HG03342 (cell line): Measurements from ENCODE around the gene BAZ1A.
"Not testable (repeated sequence)": the region's sequence is repeated elsewhere in the genome, so short reads cannot be mapped to it uniquely, and the experiment has no call there.

Experiments
- ATAC-seq: cut with Tn5 transposase; IDR thresholded peaks from one replicate; pipeline ENCODE4 v1.9.1; 2021; ENCODE audit warnings: mild to moderate bottlenecking, moderate library complexity; ENCODE audit not compliant: unreplicated experiment

Gene BAZ1A

DNA sequence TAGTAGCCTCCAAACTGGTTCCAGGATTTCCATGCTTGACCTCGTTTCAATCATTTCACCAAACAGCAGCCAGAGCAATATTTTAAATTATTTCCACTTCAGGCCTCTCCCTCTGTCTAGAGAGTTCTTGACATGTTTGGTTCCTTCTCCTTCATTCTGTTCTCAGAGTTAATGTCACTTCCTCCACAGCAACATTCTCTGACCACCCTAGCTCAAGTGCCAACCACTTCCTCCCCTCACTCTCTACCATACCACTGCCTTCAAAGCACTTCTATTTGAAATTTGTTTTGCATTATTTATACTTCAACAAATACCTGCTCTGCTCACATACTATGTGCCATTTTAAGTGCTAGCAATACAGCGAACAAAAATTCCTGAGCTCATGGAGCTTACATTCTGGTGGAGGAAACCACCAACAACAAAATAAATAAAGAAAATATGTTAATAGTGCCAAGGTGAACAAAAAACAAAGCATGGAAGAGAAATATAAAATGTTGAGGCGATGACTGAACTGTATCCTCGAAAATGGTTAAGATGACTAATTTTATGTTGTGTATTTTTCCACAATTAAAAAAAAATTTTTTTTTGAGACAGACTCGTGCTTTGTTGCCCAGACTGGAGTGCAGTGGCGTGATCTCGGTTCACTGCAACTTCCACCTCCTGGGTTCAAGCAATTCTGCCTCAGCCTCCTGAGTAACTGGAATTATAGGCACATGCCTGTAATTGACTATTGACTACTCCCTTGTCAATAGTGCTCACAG, 17.3 kb downstream of the BAZ1A start:
- ATAC-seq = no peak

DNA sequence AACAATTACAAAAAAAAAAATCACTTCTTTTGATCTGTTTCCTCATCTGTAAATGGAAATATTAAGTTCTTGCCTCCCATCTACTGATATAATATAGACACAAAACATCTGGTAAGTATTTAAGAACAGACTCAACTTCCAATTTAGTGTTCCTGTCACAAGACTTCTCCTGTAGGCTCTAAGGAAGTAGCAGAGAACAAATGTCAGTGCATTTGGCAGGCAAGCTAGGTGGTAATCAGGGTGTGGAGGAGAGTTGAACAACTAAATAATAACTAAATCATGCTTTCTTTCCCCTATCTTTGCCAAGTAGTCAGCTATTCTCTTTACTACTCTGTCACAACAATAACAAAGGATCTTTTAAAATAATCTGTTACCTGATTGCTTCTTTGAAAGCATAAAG, 22.1 kb downstream of the BAZ1A start:
- ATAC-seq = no peak

DNA sequence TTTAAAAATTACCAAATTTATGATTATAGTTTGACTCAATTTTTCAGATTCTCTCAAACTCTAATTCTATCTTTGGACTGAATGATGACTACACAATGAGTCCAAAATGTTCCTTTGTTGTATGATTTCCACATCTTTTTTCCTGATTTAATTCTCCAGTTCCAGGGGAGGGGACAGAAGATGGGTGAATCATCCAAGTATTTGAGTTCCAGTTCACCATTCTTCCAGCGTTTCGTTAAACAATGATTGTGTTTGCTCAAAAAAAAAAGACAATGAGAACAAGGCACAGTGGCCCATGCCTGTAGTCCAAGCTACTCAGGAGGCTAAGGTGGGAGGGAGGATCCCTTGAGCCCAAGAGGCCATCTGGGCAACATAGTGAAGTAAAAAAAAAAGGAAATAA, 23.8 kb downstream of the BAZ1A start:
- ATAC-seq = no peak

DNA sequence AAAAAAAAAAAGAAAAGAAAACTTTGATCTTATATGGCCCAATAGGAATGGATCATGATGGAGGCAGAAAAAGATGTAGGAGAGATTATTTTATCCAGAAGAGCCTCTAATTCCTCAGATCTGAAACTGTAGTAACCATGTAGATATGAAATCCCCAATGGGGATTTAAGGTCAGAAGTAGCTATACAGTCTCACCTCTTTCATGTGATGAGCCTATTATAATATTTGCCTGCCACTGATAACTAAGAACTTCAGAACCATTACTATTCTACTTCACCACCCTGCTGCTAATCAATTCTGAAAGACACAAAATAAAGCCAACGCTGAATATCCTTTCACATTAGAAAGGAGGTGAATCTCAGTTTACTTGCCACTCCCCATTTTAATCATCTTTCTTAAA, 29.3 kb downstream of the BAZ1A start:
- no peak for ATAC-seq

DNA sequence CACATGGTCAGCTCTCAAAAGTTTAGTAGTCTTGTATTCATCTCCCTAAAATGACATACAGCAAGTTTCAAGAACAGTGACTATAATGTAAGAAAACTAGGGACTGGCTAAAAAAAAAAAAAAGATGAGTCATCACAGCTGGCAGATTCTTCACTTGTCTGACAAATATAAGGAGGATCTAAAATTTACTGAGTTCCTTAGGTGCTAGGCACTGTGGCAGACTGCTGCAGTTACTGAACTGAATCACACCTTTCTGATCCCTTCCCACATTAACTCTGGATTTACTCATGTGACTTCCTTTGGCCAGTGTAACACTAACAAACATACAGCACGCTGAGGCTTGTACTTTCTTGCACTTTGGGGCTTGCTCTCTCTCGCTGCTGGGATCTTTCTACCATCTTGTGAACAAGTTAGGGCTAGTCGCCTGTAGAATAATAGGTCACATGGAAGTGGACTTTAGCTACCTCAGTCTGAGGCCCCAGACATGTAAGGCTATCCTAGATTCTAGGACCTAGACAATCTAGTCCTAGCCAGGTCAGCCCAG, 32.1 kb downstream of the BAZ1A start:
- no peak for ATAC-seq

DNA sequence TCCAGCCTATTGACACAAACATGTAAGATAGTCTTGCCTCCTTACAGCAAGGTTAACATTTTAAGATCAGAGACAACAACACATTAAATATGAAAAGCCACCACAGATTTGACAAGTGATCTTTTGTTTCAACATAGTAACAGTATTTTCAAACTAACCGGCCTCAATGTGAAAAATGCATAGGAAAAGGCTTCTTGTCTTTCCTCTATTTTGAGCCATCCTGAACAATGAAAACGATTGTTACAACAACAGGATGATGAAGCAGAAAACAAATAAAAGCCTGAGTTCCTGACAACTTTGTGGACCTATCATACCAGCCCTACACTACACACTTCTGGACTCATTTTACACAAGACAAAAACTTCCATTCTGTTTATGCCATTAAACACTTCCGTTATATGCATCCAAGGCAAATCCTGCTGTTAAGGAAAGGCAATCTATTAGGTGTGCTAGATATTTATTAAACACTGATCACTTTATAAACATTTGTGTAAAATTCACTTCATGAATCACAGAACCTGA, 37.3 kb downstream of the BAZ1A start:
- no peak for ATAC-seq

DNA sequence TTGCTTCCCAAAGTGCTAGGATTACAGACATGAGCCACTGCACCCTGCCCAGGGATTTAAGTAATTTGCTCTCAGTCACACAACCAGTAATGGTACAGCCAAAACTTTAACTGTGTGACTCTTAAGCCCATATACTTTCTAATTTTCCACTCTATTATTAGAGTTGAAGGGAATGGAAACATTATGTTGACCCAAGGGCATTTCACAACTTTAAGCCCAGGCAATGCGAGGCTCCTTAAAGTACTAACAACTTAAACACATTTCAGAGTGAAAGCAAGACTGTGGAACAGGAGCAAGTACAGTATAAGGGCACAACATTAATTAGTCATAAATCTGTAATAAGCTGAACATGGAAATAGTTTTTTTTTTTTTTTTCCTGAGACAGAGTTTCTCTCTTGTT, 39.8 kb downstream of the BAZ1A start:
- no peak for ATAC-seq

DNA sequence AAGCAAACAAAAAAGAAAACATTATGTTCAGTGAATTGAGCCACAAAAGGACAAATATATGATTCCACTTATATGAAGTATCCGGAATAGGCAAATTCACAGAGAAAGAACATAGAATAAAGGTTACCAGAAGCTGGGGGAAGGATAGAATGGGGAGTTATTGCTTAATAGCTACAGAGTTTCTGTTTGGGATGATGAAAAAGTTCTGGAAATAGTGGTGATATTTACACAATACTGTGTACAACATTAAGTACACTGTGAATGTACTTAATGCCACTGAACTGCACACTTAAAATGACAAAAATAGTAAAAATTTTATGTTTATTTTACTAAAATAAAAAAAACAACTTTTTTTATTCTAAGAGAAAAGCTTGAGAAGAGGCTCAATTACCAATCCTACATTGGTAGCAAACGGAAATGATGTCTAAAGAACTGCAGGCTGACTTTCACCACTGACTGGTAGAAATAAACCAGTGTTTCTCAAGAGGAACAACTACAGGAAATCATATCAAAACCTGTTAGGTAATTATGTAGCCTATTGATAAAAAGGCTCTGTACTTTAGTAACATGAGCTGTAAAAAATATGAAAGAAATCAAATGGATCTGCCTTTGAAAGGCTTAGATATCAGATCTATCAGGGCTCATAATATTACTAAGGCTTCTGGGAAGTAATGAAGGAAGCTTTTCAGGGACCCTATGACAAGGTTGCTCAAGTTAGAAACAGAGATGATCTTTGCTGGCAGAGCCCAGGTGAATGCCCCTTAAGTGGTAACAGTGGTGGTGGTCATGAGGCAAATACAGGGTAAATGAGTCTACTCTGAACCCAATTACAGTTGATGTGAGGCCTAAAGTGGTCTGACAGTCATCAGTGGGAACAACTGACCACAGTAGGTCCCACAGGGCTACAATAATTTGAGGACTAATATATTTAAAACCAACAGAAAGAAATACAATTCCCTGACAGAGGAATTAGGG, 41.3 kb downstream of the BAZ1A start:
- no peak for ATAC-seq

DNA sequence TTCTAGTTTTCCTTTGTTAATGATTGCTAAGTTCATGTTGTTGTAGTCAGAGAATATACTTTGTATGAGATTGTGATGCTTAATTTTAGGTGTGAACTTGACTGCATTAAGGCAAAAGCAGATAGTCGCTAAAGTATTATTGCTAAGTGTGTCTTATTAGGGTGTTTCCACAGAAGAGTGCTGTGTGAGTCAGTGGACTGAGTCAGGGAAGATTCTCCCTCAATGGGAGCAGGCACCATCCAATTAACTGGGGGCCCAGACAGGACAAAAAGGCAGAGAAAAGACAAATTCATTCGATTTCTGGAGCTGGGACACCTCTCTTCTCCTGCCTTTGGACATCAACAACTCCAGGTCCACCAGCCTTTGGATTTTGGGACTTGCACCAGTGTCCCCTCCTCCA, 48.5 kb downstream of the BAZ1A start:
- ATAC-seq = no peak

DNA sequence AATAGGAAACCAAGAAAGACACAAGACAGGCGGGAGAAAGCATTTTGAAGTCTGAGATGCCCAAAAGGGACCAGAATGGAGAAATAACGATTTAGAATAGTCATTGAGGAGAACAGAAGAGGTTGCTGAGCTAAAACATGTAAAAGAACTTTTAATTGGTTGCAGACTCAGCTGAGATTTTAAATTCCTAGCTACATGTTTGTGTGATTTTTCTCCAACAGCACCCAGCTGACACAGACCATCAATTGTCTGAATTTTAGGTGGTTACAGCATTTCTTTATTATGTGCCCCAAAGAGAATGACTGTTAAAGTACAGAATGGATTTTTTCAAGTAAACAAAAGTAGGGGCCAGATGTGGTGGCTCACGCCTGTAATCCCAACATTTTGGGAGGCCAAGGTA, 50.3 kb downstream of the BAZ1A start:
- ATAC-seq = no peak

DNA sequence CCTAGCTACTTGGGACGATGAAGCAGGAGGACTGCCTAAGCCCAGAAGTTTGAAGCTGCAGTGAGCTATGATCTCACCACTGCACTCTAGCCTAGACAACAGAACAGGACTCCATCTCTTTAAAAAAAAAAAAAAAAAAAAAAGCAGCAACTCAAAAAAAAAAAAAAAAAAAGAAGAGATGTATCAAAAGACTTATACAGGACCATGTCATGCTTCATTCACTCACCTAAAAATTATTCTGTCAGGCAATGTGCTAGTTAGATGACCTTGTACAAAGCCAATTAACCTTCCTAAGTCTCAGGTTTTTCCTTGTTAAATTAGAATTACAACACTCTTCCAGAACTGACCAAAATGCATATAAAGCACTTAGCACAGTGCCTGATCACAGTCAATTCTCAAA, 50.9 kb downstream of the BAZ1A start:
- no peak for ATAC-seq

DNA sequence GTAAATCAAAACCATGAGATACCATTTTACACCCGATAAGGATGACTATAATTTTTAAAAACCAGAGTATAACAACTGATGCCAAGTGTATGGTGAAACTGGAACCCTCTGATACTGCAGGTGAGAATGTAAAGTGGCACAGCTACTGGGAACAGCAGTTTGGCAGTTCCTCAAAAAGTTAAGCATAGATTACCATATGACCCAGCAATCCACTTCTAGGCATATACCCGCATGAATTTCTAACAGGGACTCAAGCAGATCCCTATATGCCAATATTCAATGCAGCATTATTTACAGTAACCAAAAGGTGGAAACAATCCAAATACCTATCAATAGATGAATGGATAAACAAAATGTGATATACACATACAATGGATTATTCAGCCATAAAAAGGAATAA, 57.4 kb downstream of the BAZ1A start:
- no peak for ATAC-seq

DNA sequence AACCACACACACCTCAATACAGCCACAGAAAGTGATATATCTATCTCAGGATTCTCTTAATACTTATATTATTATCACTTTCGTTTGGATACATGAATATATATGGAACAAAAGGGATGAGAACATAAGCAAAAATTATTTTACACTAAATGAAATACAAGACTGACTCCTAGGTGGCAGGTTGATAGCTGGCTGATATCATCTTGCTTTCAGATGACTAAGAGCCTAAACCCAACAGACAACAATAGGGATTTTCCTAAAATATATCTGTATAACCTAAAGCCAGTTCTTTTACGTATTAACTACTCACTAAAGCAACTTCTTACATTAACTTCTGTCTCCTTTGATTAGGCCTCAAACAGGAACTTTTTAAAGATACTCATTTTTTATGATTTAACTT, 65.1 kb downstream of the BAZ1A start:
- ATAC-seq = no peak

DNA sequence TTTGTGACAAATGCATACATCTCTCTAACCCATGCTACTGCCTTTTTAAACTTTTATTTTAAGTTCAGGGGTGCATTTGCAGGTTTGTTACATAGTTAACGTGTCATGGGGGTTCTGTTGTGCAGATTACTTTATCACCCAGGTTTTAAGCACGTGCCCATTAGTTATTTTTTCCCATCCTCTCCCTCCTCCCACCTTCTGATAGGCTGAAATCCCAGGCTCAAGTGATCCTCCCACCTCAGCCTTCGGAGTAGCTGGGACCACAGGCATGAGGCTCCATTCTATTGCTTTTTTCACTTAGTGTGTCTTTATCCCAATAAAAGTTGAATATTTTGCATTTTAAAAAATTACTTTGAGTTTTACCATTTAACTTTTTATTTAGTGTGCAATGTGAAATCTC, 68.9 kb downstream of the BAZ1A start:
- no peak for ATAC-seq

DNA sequence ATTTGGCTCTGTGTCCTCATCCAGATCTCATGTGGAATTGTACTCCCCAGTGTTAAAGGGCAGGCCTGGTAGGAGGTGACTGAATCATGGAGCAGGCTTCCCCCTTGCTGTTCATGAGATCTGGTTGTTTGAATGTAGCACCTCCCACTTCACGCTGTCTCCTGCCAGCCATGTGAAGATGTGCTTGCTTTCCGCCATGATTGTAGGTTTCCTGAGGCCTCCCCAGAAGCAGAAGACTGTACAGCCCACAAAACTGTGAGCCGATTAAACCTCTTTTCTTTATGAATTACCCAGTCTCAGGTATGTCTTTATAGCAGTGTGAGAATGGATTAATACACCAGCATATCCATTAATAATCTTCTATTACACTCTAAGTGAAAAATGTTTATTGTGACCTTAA, 70.2 kb downstream of the BAZ1A start:
- no peak for ATAC-seq

DNA sequence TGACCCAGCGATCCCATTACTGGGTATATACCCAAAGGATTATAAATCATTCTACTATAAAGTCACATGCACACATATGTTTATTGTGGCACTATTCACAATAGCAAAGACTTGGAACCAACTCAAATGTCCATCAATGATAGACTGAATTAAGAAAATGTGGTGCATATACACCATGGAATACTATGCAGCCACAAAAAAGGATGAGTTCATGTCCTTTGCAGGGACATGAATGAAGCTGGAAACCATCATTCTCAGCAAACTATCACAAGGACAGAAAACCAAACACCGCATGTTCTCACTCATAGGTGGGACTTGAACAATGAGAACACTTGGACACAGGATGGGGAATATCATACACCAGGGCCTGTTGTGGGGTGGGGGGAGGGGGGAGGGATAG, 76.3 kb downstream of the BAZ1A start:
- ATAC-seq = not testable (repeated sequence)

DNA sequence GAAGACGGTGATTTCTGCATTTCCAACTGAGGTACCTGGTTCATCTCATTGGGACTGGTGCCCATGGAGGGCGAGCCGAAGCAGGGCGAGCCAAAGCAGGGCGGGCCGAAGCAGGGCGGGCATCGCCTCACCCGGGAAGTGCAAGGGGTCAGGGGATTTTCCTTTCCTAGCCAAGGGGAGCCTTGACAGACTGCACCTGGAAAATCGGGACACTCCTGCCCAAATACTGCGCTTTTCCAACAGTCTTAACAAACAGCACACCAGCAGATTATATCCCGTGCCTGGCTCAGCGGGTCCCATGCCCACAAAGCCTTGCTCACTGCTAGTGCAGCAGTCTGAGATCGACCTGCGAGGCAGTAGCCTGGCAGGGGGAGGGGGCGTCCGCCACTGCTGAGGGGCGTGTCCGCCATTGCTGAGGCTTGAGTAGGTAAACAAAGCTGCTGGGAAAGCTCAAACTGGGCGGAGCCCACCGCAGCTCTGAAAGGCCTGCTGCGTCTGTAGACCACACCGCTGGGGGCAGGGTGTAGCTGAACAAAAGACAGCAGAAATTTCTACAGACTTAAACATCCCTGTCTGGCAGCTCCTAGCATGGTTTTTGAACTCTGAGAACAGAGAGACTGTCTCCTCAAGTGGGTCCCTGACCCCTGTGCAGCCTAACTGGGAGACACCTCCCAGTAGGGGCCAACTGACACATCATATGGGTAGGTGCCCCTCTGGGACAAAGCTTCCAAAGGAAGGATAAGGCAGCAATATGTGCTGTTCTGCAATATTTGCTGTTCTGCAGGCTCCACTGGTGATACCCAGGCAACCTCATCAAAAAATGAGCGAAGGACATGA, 77.2 kb downstream of the BAZ1A start:
- ATAC-seq = no peak

DNA sequence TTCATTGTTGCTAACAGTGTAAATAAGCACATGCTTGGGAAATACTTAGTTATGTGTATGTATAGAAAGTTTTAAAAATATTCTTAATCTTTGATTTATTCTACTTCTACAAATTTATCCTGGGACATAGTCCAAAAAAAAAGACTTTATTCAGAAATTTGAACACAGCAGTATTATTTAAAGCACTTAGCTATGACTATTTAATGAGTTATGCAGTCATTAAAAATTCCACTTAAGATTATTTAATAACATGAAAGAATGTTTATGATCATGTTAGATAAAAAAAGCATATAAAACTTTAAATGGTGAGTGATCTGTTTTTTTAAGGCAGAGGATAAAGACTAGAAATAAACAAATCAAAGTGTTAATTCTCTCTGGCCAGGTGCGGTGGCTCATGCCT, 78.3 kb downstream of the BAZ1A start:
- no peak for ATAC-seq

DNA sequence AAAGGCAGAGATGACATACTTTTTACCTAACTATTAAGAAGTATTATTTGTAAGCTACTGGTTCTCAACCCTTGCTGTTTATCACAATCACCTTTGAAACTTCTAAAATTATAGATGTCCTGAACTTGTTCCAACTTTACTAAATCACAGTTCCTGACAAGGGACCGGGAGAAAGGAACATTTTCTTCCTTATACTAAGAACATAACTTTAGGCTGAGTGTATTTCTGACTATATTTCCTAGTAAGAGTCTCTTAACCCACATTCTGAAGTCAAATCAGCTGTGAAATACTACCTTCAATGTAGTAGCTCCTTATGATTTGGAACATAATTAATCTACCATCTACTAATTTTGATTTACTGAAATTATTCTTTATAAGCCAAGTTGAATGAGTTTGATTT, 80.2 kb downstream of the BAZ1A start:
- ATAC-seq = no peak

DNA sequence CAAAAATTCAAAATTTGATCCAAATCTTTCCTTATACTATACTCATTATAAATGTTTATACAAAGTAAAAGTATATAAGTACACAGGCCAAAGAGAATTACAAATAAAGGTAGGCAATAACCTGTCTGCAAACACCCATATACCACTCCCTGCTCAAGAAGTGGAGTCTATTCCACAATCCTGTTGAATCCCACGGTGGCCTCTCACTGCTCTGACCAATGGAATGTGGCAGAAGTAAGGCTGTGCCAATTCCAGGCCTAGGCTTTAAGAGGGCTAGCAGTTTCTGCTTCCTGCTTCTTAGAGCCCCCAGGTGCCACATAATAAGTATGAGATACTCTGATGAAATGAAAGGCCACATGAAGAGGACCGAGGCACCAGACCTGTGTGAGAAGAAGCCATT, 80.9 kb downstream of the BAZ1A start:
- no peak for ATAC-seq

DNA sequence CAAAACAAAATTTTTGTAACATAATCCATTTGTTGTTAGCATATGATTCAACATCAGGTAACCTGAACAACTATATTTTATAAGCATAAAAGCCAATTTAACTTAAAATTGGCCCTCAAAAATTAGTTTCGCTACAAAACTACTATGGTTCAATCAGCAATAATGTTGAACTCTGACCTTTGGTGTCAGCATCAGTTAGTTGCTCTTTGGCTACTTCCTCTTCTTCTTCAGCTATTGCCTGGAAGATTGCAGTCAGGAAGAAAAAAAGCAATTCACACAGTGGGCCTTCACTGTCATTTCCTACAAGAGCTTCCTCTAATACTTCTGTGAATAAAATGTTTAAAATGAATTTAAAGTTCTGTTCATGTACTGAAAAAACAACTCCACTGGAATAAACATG, 82.6 kb downstream of the BAZ1A start:
- no peak for ATAC-seq
